Activated CD8-positive, alpha-beta T cell treated with anti-CD3 and anti-CD28 coated beads for 36 hours (primary cell): Measurements from ENCODE around the gene METTL25B. TPM values are rescaled to one million over a fixed set of nuclear protein-coding genes. Genes with fewer than 3 reads are reported as not detected.

Source experiments
- ATAC-seq: fragments of 200-7000 bp; cut with Tn5 transposase; one replicate; pipeline ENCODE4 v1.10.0; 2021; ENCODE audit warnings: mild to moderate bottlenecking, moderate library complexity
- CTCF ChIA-PET: fragments of 350-600 bp; sonication (Branson Sonifier 250); formaldehyde crosslinking; loops from one replicate; lab custom pipeline; 2021; ENCODE audit warnings: antibody characterized with exemption; lab: Charles Lee
- POLR2A ChIA-PET: fragments of 350-600 bp; sonication (Branson Sonifier 250); formaldehyde crosslinking; loops from one replicate; lab custom pipeline; 2021; ENCODE audit warnings: antibody characterized with exemption; lab: Charles Lee
- DNase-seq: peaks from one replicate; pipeline ENCODE4 v3.0.0-alpha.2; 2020
- H3K27ac Mint-ChIP-seq: one replicate; pipeline ENCODE4 v1.8.0; 2021; ENCODE audit warnings: mild to moderate bottlenecking, mixed read lengths
- H3K27me3 Mint-ChIP-seq: one replicate; pipeline ENCODE4 v1.8.0; 2021; ENCODE audit warnings: mixed read lengths
- H3K36me3 Mint-ChIP-seq: one replicate; pipeline ENCODE4 v1.8.0; 2021; ENCODE audit warnings: low read depth, mixed read lengths
- H3K4me1 Mint-ChIP-seq: one replicate; pipeline ENCODE4 v1.8.0; 2021; ENCODE audit warnings: low read depth, mixed read lengths
- H3K4me3 Mint-ChIP-seq: one replicate; pipeline ENCODE4 v1.8.0; 2021; ENCODE audit warnings: mild to moderate bottlenecking, moderate library complexity, mixed read lengths
- H3K9me3 Mint-ChIP-seq: one replicate; pipeline ENCODE4 v1.8.0; 2021; ENCODE audit warnings: mixed read lengths
- CTCF ChIP-seq: fragments of 200-600 bp; IDR thresholded peaks from one replicate; pipeline ENCODE4 v1.8.0; 2022; ENCODE audit warnings: antibody characterized with exemption, mild to moderate bottlenecking
- intact Hi-C: fragments of 100-400 bp; cut with micrococcal nuclease; formaldehyde crosslinking; loops from one replicate; pipeline ENCODE4 v1.10.0; 2022
- total RNA-seq, 2 experiments: library from RNA; stranded (reverse); gene quantifications; one replicate each; pipeline ENCODE4 v1.2.3, GENCODE V29; 2021

METTL25B gene
- total RNA-seq, 2 experiments from 2014 or later = 32.3 to 32.5 TPM

GRCh38 chr1:156772728-156773497, 44.6 kb downstream of the METTL25B start:
- DNase-seq (no peak), ATAC-seq (no peak)
- ChIA-PET POLR2A (interaction anchor here (0.7 to 1.8 kb wide), 4 partner anchors 8 to 43 kb away, joined by 3 to 9 read pairs (median 4); no protein-coding TSS in a partner anchor), CTCF (interaction anchor here (0.8 to 4.0 kb wide), 11 partner anchors 16 to 148 kb away, joined by 3 to 63 read pairs (median 4); partner anchors contain the start of genes ISG20L2 and METTL25B)
- Mint-ChIP-seq H3K4me3 (no peak overlapping the region), H3K9me3 (no peaks in the 10 kb centered on the region), H3K36me3 (peaks cover 51% of the 10 kb centered on the region), H3K27ac (no peak overlapping the region), H3K4me1 (peaks cover 64% of the 10 kb centered on the region), H3K27me3 (no peaks in the 10 kb centered on the region)
- intact Hi-C loops = no loop called here
- TF ChIP-seq CTCF = no peak

DNA sequence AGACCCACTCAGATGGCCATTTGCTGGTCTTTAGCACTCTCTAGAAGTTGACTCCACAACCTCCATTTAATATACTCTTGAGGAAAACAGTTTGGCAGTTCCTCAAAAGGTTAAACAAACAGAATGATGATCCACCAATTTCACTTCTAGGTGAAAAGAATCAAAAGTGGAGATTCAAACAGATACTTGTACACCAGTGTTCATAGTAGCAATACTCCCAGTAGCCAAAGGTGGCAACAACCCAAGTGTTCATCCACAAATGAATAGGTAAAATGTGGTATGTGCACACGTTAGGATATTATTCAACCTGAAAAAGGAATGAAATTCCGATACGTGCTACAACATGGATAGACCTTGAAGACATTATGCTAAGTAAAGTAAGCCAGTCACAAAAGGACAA, 45.3 kb downstream of the METTL25B start:
- no peak overlapping the region for H3K27ac Mint-ChIP-seq
- peaks cover 46% of the 10 kb centered on the region for H3K36me3 Mint-ChIP-seq
- POLR2A ChIA-PET = interaction anchor here (0.7 to 1.8 kb wide), 4 partner anchors 8 to 44 kb away, joined by 3 to 9 read pairs (median 4); no protein-coding TSS in a partner anchor

GRCh38 chr1:156775799-156776198, 47.5 kb downstream of the METTL25B start:
- TF ChIP-seq CTCF = no peak
- no peaks in the 10 kb centered on the region for H3K27me3 Mint-ChIP-seq
- no peaks in the 10 kb centered on the region for H3K9me3 Mint-ChIP-seq
- ChIA-PET POLR2A (interaction anchor here (0.6 to 1.1 kb wide), 2 partner anchors 8 to 20 kb away, joined by 3 read pairs; no protein-coding TSS in a partner anchor), CTCF (interaction anchor here (2.7 to 4.1 kb wide), 3 partner anchors 49 to 86 kb away, joined by 10 to 28 read pairs (median 18); partner anchors contain the start of gene NTRK1)
- ATAC-seq (peak; percentile 66), DNase-seq (no peak)
- H3K36me3 Mint-ChIP-seq = peaks cover 29% of the 10 kb centered on the region
- no peak overlapping the region for H3K4me3 Mint-ChIP-seq
- intact Hi-C loops = no loop called here
- H3K4me1 Mint-ChIP-seq = peaks cover 52% of the 10 kb centered on the region
- H3K27ac Mint-ChIP-seq = peak overlapping the region; percentile 60

More for the DNA sequence above, 45.3 kb downstream of the METTL25B start:
- Mint-ChIP-seq H3K9me3 (no peaks in the 10 kb centered on the region), H3K4me1 (peaks cover 68% of the 10 kb centered on the region), H3K4me3 (no peak overlapping the region), H3K27me3 (no peaks in the 10 kb centered on the region)
- CTCF ChIA-PET = interaction anchor here (1.8 to 4.0 kb wide), 2 partner anchors 47 to 116 kb away, joined by 4 to 63 read pairs; partner anchors contain the start of genes ISG20L2 and METTL25B
- DNase-seq (no peak), ATAC-seq (peak; percentile 25)
- intact Hi-C loops = no loop called here
- peak; percentile 19 for TF ChIP-seq CTCF

DNA sequence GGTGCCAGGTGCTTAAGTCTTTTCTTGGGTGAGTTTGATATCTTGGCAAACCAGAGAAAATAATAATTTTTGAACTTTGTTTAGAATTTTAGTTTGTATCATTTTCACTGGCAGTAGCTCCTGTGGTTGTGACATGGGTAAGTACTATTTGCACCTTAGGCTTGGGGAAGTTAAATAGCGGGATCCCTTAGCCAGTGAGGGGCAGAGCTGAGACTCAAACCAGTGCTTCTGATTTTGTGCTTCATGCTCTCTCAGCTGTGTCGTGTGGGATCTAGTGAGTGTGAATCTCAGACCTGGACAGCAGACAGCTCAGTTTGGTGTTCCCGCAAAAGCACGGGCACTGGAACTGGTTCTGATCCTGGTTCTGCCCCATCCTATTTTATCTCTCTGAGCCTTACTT, 48.7 kb downstream of the METTL25B start:
- ATAC-seq = no peak
- intact Hi-C loops = no loop called here
- ChIA-PET CTCF (interaction anchor here (1.0 to 4.1 kb wide), 4 partner anchors 9 to 87 kb away, joined by 8 to 28 read pairs (median 14); partner anchors contain the start of genes NTRK1 and PRCC), POLR2A (interaction anchor here (1.1 kb wide), 1 partner anchor 9 kb away, joined by 3 read pairs; no protein-coding TSS in a partner anchor)
- TF ChIP-seq CTCF = no peak
- Mint-ChIP-seq H3K27ac (peak overlapping the region; percentile 11), H3K36me3 (peaks cover 33% of the 10 kb centered on the region), H3K9me3 (no peaks in the 10 kb centered on the region), H3K27me3 (no peaks in the 10 kb centered on the region), H3K4me1 (peaks cover 56% of the 10 kb centered on the region), H3K4me3 (no peak overlapping the region)
- DNase-seq = no peak
